Islet of Langerhans (tissue), 1 donor: Measurements from ENCODE around the gene PLBD2.

Experiments
- FAIRE-seq: peaks from one replicate; lab custom pipeline; 2011; peaks lifted over from hg19 to GRCh38; lab: Jason Lieb, UNC

Gene PLBD2

GRCh38 chr12:113370923-113371682 lies 12.7 kb downstream of the PLBD2 start:
- no peak for FAIRE-seq

- FAIRE-seq: no peak
Measured at GRCh38 chr12:113371808-113372207, 13.4 kb downstream of the PLBD2 start.

- FAIRE-seq: no peak
Measured at GRCh38 chr12:113372371-113372770, 14.0 kb downstream of the PLBD2 start.

GRCh38 chr12:113373440-113373839 lies 15.1 kb downstream of the PLBD2 start:
- FAIRE-seq: no peak

- no peak for FAIRE-seq
Measured at GRCh38 chr12:113373969-113374368, 15.6 kb downstream of the PLBD2 start.

- no peak for FAIRE-seq
Measured at GRCh38 chr12:113374823-113375428, 16.5 kb downstream of the PLBD2 start.

GRCh38 chr12:113378291-113378690 lies 19.9 kb downstream of the PLBD2 start:
- FAIRE-seq: no peak

GRCh38 chr12:113381220-113381619 lies 22.8 kb downstream of the PLBD2 start:
- no peak for FAIRE-seq

GRCh38 chr12:113382206-113382605 lies 23.8 kb downstream of the PLBD2 start:
- no peak for FAIRE-seq

GRCh38 chr12:113384778-113385177 lies 26.4 kb downstream of the PLBD2 start:
- FAIRE-seq: no peak

- no peak for FAIRE-seq
Measured at GRCh38 chr12:113385282-113385882, 27.0 kb downstream of the PLBD2 start.

- no peak for FAIRE-seq
Measured at GRCh38 chr12:113386866-113387566, 28.6 kb downstream of the PLBD2 start.

- no peak for FAIRE-seq
Measured at GRCh38 chr12:113387631-113388030, 29.2 kb downstream of the PLBD2 start.

- FAIRE-seq: no peak
Measured at GRCh38 chr12:113388351-113388750, 30.0 kb downstream of the PLBD2 start.

- FAIRE-seq: no peak
Measured at GRCh38 chr12:113390064-113391043, 32.0 kb downstream of the PLBD2 start.

- no peak for FAIRE-seq
Measured at GRCh38 chr12:113391145-113391544, 32.8 kb downstream of the PLBD2 start.

GRCh38 chr12:113391650-113392337 lies 33.4 kb downstream of the PLBD2 start:
- FAIRE-seq: no peak

- no peak for FAIRE-seq
Measured at GRCh38 chr12:113392520-113392919, 34.1 kb downstream of the PLBD2 start.

- no peak for FAIRE-seq
Measured at GRCh38 chr12:113392988-113393579, 34.7 kb downstream of the PLBD2 start.

- no peak for FAIRE-seq
Measured at GRCh38 chr12:113393749-113394148, 35.4 kb downstream of the PLBD2 start.

GRCh38 chr12:113395119-113395518 lies 36.7 kb downstream of the PLBD2 start:
- no peak for FAIRE-seq
